Thyroid gland (tissue), 4 donors: ENCODE measurements around the gene TJP1. TPM values are rescaled to one million over a fixed set of nuclear protein-coding genes. Genes with fewer than 3 reads are reported as not detected.

Experiments used
- DNase-seq, 2 donors: peaks; one replicate each; pipeline ENCODE4 v3.0.0-alpha.2; 2019
- H3K27ac ChIP-seq, 3 donors: fragments of 200-600 bp; sonication (generic); 1 replicate in 2 of 3; 2 replicates in 1 of 3; pipeline ENCODE4 v1.5.1; 2016 to 2019; ENCODE audit warnings: mild to moderate bottlenecking in 1 of 3, moderate library complexity in 1 of 3
- H3K27me3 ChIP-seq: fragments of 200-600 bp; sonication (generic); one replicate; pipeline ENCODE4 v1.5.1; 2019
- H3K36me3 ChIP-seq, 2 donors: fragments of 200-600 bp; sonication (generic); one replicate each; pipeline ENCODE4 v1.5.1; 2016 to 2019
- H3K4me1 ChIP-seq, 2 donors: fragments of 200-600 bp; sonication (generic); one replicate each; pipeline ENCODE4 v1.5.1; 2017 to 2019
- H3K4me3 ChIP-seq, 3 donors: fragments of 200-600 bp; sonication (generic); replicated peaks in 1 of 3; 1 replicate in 2 of 3; 2 replicates in 1 of 3; pipeline ENCODE4 v1.5.1; 2016; ENCODE audit warnings: mild to moderate bottlenecking in 1 of 3
- H3K9me3 ChIP-seq: fragments of 200-600 bp; sonication (generic); one replicate; pipeline ENCODE4 v1.5.1; 2017
- CTCF ChIP-seq, 6 experiments: fragments of 200-600 bp in 3 of 6; fragments of 450-650 bp in 3 of 6; sonication (generic) in 3 of 6; IDR thresholded peaks; one replicate each; pipeline ENCODE4 v1.5.1; 2016 to 2019; ENCODE audit warnings: antibody characterized with exemption in 6 of 6, mild to moderate bottlenecking in 2 of 6, inconsistent platforms in 1 of 6, moderate library complexity in 1 of 6
- POLR2A ChIP-seq, 2 donors: fragments of 450-650 bp; IDR thresholded peaks; one replicate each; pipeline ENCODE4 v1.6.1; 2017; ENCODE audit warnings: antibody characterized with exemption in 2 of 2, mild to moderate bottlenecking in 2 of 2, moderate library complexity in 1 of 2
- WGBS, 2 donors: methylation state at CpG; one replicate each; pipeline ENCODE4 v1.1.5; 2017; 5-methylcytosine and 5-hydroxymethylcytosine counted together
- intact Hi-C: fragments of 100-400 bp; cut with DNase I; formaldehyde crosslinking; loops from one replicate; pipeline ENCODE4 v1.15.1; 2023
- total RNA-seq, 4 donors: library from RNA; depleted of rRNA; stranded (reverse); fragments of >200 nt; gene quantifications; one replicate each; pipeline ENCODE4 v1.2.3, GENCODE V29; 2016

The TJP1 gene
- total RNA-seq, 4 donors from 2014 or later: 107 to 166 (median 126) TPM

GRCh38 chr15:29670998-29671981 lies 151.0 kb downstream of the TJP1 start:
- peaks cover 3 to 14% of the 10 kb centered on the region in 2 donors for H3K4me1 ChIP-seq
- H3K36me3 ChIP-seq: no peaks in the 10 kb centered on the region
- intact Hi-C loops: loop anchor here (10.0 kb wide), 1 partner anchor 64 kb away; no protein-coding TSS in a partner anchor
- H3K4me3 ChIP-seq: no peak overlapping the region
- peak; percentile 23 to 44 for DNase-seq
- peak overlapping the region in 1 of 3 donors; percentile 12 for H3K27ac ChIP-seq
- H3K27me3 ChIP-seq: no peaks in the 10 kb centered on the region
- TF ChIP-seq POLR2A (IDR thresholded peaks at IDR 0.05) (no peak), CTCF (IDR thresholded peaks at IDR 0.05) (no peak)
- WGBS, 2 donors: 54 to 64% methylated on average over 13 of the region's 13 CpGs
- no peaks in the 10 kb centered on the region for H3K9me3 ChIP-seq

GRCh38 chr15:29670266-29670665 lies 152.0 kb downstream of the TJP1 start:
- DNase-seq: no peak
- no peak overlapping the region for H3K4me3 ChIP-seq
- TF ChIP-seq POLR2A (IDR thresholded peaks at IDR 0.05): no peak
- TF ChIP-seq CTCF (IDR thresholded peaks at IDR 0.05): no peak
- whole genome bisulfite sequencing, 2 donors: 90 to 91% methylated on average over 8 of the region's 8 CpGs
- intact Hi-C loops: loop anchor here (10.0 kb wide), 1 partner anchor 65 kb away; no protein-coding TSS in a partner anchor
- no peak overlapping the region for H3K27ac ChIP-seq
- H3K9me3 ChIP-seq: no peaks in the 10 kb centered on the region
- H3K4me1 ChIP-seq: peaks cover 3 to 14% of the 10 kb centered on the region in 2 donors
- no peaks in the 10 kb centered on the region for H3K27me3 ChIP-seq
- no peaks in the 10 kb centered on the region for H3K36me3 ChIP-seq

- DNase-seq: no peak
- intact Hi-C loops: loop anchor here (10.0 kb wide), 2 partner anchors 65 to 265 kb away; no protein-coding TSS in a partner anchor
- Histone ChIP-seq H3K4me1 (peaks cover 3 to 14% of the 10 kb centered on the region in 2 donors), H3K27ac (no peak overlapping the region), H3K36me3 (no peaks in the 10 kb centered on the region), H3K9me3 (no peaks in the 10 kb centered on the region), H3K27me3 (no peaks in the 10 kb centered on the region), H3K4me3 (no peak overlapping the region)
- WGBS, 2 donors: 86 to 95% methylated on average over 9 of the region's 9 CpGs
- TF ChIP-seq CTCF (IDR thresholded peaks at IDR 0.05) (no peak), POLR2A (IDR thresholded peaks at IDR 0.05) (no peak)
Measured at GRCh38 chr15:29669823-29670222, 152.4 kb downstream of the TJP1 start.

GRCh38 chr15:29668120-29668602 lies 154.1 kb downstream of the TJP1 start:
- intact Hi-C loops: loop anchor here (10.0 kb wide), 1 partner anchor 267 kb away; no protein-coding TSS in a partner anchor
- 45 to 51% methylated on average over 15 of the region's 15 CpGs for WGBS, 2 donors

More at GRCh38 chr15:29668120-29668602, 154.1 kb downstream of the TJP1 start:
- peak; percentile 80 to 84 for DNase-seq
- Histone ChIP-seq H3K9me3 (no peaks in the 10 kb centered on the region), H3K27me3 (no peaks in the 10 kb centered on the region), H3K36me3 (no peaks in the 10 kb centered on the region), H3K27ac (no peak overlapping the region), H3K4me1 (peaks cover 0 to 14% of the 10 kb centered on the region in 2 donors), H3K4me3 (no peak overlapping the region)
- TF ChIP-seq POLR2A (IDR thresholded peaks at IDR 0.05) (no peak), CTCF (IDR thresholded peaks at IDR 0.05) (peak; percentile 38 to 97 (median 81))
